Cortex of kidney (tissue), 1 donor: Measurements from ENCODE around the gene CHST1.

ENCODE experiments used
- DNase-seq: peaks from one replicate; lab custom pipeline; 2025; lab: John Stamatoyannopoulos, UW

The CHST1 gene

DNA sequence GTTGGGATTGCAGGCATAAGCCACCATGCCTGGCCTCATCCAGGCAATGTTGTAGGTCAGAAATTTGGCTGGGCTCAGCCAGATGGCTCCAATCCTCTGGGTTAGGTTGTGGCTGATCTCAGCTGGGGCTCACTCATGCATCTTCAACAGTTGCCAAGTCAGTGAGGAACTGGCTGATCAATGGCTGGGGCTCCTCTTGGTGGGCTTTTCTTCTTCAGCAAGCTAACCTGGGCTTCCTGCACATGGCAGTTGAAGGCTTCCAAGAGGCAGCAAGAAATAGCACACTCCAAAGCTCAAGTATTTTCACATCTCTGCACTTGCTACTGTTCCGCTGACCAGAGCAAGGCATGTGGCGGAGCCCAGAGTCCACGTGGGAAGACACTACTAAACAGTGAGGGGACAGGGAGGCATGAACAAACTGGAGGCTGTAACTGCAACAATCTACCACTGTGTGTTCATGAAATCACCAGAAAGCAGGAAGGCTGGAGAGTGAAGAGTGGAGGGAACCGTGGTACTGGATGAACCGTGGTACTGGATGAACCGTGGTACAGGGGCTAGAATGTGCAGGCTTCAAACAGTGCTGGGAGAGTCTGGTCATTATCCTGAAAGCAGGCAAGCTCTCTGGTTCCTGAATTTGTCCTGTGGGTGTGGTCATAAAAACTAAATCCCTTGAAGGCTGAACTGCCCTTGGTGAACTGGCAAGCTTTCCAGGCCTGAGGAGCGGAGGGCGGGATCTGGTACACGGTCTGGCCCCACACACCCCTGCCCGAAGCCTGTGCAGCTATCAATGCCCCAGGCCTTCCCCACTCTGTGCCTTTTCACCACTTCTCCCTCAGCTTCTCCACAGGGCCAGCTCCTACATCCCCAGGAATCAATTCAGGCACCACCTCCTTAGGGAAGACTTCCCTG is 20.2 kb downstream of the CHST1 start:
- no peak for DNase-seq

GRCh38 chr11:45643598-45644260 is 21.7 kb downstream of the CHST1 start:
- no peak for DNase-seq

DNA sequence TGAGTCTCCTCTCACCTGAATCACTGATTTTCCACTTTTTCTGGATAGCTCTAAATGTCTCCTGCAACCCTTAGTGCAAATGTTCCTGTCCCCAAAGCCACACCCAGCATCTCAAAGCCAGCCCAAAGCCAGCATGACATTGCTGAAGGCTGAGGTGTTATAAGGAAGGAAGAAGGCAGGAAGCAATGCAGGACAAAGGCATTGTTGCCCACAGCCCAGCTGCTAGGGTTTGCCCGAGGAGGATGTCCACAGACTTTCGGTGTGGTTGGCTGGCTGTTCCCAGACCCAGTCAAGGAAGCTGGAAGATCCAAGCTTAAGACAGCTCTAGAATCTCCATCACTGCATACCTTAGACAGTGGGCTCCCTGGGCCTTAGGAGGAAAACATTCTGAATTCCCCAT is 23.5 kb downstream of the CHST1 start:
- DNase-seq: no peak

- DNase-seq: no peak
Measured at GRCh38 chr11:45638051-45638450, 27.4 kb downstream of the CHST1 start.

DNA sequence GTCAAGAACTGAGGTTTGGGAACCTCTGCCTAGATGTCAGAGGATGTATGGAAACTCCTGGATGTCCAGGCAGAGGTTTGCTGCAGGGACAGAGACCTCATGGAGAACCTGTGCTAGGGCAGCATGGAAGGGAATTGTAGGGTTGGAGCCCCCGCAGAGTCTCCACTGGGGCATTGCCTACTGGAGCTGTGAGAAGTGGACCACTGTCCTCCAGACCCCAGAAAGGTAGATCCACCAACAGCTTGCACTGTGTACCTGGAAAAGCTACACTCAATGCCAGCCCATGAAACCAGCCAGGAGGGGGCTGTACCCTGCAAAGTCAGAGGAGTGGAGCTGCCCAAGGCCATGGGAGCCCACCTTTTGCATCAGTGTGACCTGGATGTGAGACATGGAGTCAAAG is 29.5 kb downstream of the CHST1 start:
- no peak for DNase-seq

GRCh38 chr11:45625611-45626010 is 39.8 kb downstream of the CHST1 start:
- DNase-seq: no peak

- no peak for DNase-seq
Measured at GRCh38 chr11:45624095-45624494, 41.3 kb downstream of the CHST1 start.

GRCh38 chr11:45622861-45623260 is 42.6 kb downstream of the CHST1 start:
- no peak for DNase-seq

DNA sequence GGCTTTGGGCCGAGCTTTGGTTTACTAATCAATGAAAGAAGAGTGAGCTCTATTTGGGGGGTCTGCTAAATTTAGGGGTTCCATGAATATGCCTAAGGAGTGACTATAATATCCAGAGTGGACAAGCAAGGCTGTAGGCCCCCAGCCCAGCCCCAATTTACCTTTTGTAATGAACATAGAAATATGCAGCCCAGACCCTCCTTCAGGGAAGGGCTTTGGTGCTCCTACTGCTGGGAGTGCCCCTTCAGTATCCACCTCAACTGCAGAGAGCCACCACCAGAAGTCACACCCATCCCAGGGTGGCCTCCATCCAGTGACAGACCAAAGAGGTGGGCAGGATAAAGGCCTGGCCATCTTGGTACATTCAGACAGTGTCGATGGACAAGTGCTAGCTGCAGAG is 43.1 kb downstream of the CHST1 start:
- DNase-seq: no peak

DNA sequence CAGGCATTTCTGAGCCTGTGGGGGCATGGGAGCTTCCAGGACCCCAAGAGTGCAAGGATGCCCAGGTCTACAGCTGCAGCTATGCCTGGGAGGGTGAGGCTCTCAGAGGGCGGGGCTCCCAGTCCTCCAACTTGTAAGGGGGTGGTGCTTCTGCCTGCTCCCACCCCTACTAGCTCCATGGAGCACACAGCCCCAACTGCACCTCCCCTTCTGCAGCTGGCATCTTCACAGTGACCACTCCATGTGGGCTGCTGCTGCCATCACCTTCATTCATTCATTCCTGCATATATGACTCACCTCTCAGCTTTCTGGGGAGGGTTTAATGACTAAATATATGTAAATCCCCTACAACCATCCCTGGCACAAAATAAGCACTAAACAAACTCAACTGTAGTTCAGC is 43.8 kb downstream of the CHST1 start:
- DNase-seq: no peak

DNA sequence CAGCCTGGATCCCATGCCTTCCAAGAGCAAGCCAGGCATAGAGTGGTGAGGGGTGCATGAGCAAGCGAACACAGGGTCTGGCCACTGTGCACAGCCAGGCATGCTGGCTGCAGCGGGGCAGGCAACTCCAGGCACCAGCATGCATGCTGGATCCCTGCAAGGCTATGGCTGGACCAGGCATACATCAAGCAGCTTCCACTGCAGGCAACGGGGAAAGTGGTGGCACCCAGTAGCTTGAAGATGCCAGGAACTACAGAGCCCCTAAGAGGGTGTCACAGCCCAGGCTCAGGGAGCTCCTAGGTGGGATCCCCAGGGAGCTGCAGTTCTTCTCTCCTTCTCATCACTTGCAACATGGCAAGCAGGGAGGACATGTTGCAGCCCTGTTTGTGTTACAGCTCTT is 45.2 kb downstream of the CHST1 start:
- DNase-seq: no peak

DNA sequence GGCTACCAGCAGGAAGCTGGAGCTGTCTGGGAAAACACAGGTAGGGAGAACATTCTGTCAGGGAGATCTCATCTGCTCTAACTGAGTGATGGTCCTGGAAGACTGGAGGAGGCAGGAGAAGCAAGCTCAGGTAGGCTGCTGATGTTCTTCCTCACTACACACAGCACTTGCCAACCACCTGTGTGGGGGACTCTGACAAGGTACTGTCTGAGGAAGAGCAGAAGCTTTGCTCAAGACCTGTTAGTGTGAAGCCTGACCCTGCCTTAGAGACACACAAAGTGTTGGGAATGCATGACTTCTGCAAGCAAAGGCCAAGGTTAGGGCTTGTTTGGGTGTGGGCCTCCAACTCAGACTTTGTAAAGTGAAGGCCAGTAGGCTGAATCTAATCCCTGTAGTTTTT is 46.5 kb downstream of the CHST1 start:
- no peak for DNase-seq

GRCh38 chr11:45617871-45618601 is 47.4 kb downstream of the CHST1 start:
- DNase-seq: no peak

GRCh38 chr11:45616802-45617549 is 48.4 kb downstream of the CHST1 start:
- DNase-seq: no peak

- DNase-seq: no peak
Measured at GRCh38 chr11:45615182-45615792, 50.1 kb downstream of the CHST1 start.

DNA sequence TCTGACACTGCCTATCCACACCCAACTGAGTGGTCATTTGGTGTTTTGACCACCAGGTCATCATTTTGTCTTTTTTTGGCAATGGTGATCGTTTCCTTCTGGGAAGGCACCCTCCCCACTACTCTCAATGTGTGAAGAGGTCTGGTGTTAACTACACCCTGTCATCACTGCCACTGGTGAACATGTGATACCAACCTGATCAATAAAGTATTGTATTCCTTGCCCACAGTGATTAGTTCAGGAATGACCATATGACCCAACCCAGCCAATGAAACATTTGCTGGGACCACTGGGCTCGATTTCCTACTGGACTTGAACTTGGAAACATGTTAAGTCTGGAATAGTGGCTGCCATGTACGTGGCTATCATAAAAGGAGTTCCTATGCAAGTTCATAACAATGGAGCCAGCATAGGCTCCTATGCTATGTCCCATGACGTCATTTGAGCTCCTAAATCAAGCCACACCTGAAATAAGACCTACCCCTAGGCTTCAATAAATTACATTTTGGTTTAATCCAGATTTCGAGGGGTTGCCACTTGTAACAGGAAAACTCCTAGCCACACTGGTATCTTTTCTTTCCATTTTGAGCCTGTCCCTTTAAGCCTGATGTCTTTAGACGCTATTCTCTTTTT is 51.1 kb downstream of the CHST1 start:
- no peak for DNase-seq

GRCh38 chr11:45610627-45611026 is 54.8 kb downstream of the CHST1 start:
- DNase-seq: no peak

- DNase-seq: no peak
Measured at GRCh38 chr11:45609902-45610301, 55.5 kb downstream of the CHST1 start.

DNA sequence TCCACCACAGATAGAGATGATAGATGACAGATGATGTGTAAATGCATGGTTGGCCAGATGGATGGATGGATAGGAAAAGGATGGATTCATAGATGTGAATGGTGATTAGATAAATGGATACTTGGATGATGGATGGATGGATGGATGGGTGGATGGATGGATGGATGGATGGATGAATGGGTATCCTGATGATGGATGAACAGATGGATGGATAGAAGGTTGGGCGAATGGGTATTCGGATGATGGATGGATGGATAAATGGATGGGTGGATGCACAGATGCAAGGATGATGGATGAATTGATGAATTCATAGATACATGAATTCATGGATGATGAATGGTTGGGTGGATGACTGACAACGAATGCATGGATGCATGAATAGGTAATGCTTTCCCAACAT is 56.1 kb downstream of the CHST1 start:
- no peak for DNase-seq

GRCh38 chr11:45607995-45608394 is 57.4 kb downstream of the CHST1 start:
- no peak for DNase-seq
